ENCODE data around the gene FANCF.

DNA sequence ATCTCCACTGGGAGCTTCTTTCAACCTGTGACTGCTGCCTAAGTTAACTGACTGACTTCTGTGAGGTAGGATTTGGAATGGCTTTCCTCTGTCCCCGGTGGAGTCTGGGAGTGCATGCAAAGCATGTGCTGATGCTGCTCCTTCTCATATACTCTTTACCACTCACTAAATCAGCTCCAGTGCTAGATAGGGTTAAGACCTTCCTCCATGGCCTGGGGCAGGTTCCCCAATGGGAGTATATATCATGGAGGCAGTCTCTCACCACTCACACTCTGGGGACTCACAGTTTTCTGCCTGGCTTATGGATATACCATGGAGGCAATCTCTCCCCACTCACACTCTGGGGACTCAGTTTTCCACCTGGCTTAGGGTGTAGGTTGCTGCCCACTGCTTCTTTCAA, 10.1 kb upstream of the FANCF start:
- TF ChIP-seq, protein P1, sequence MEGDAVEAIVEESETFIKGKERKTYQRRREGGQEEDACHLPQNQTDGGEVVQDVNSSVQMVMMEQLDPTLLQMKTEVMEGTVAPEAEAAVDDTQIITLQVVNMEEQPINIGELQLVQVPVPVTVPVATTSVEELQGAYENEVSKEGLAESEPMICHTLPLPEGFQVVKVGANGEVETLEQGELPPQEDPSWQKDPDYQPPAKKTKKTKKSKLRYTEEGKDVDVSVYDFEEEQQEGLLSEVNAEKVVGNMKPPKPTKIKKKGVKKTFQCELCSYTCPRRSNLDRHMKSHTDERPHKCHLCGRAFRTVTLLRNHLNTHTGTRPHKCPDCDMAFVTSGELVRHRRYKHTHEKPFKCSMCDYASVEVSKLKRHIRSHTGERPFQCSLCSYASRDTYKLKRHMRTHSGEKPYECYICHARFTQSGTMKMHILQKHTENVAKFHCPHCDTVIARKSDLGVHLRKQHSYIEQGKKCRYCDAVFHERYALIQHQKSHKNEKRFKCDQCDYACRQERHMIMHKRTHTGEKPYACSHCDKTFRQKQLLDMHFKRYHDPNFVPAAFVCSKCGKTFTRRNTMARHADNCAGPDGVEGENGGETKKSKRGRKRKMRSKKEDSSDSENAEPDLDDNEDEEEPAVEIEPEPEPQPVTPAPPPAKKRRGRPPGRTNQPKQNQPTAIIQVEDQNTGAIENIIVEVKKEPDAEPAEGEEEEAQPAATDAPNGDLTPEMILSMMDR (IDR thresholded peaks at IDR 0.05; ENCODE audit: insufficient read depth, low read length), result no peak
- TF ChIP-seq SPI1 (IDR thresholded peaks at IDR 0.05; ENCODE audit: borderline replicate concordance, low read depth) (no peak), GABPA (IDR thresholded peaks at IDR 0.05; ENCODE audit: low read depth) (no peak)
